MM.1S (cell line): ENCODE data around the gene NCS1.

Experiments used
- DNase-seq: peaks from one replicate; pipeline ENCODE4 v3.0.0-alpha.2; 2015
- H2AFZ ChIP-seq: fragments of 300-600 bp; sonication (generic); 2 replicates; pipeline ENCODE4 v1.6.0; 2016; ENCODE audit warnings: antibody characterized with exemption, low read length
- H3F3A ChIP-seq: fragments of 300-600 bp; sonication (generic); 2 replicates; pipeline ENCODE4 v1.6.1; 2016; ENCODE audit warnings: mild to moderate bottlenecking, antibody characterized with exemption, low read length, moderate library complexity, mixed read lengths; ENCODE audit not compliant: insufficient read depth
- H3K27ac ChIP-seq: fragments of 300-600 bp; sonication (generic); 2 replicates; pipeline ENCODE4 v1.5.1; 2016; ENCODE audit warnings: mild to moderate bottlenecking, low read length
- H3K27me3 ChIP-seq: fragments of 300-600 bp; sonication (generic); replicated peaks from 2 replicates; pipeline ENCODE4 v1.6.0; 2016; ENCODE audit warnings: low read length; ENCODE audit not compliant: insufficient read depth
- H3K36me3 ChIP-seq: fragments of 300-600 bp; sonication (generic); replicated peaks from 2 replicates; pipeline ENCODE4 v1.6.1; 2016; ENCODE audit warnings: mild to moderate bottlenecking, low read length, mixed read lengths; ENCODE audit not compliant: insufficient read depth
- H3K4me1 ChIP-seq: fragments of 300-600 bp; sonication (generic); 2 replicates; pipeline ENCODE4 v1.6.1; 2016; ENCODE audit warnings: low read length, mixed read lengths
- H3K4me2 ChIP-seq: fragments of 300-600 bp; sonication (generic); 2 replicates; pipeline ENCODE4 v1.6.0; 2016; ENCODE audit warnings: low read depth, low read length
- H3K4me3 ChIP-seq: fragments of 300-600 bp; sonication (generic); 2 replicates; pipeline ENCODE4 v1.5.1; 2016; ENCODE audit warnings: low read length, mixed read lengths
- H3K79me2 ChIP-seq: fragments of 300-600 bp; sonication (generic); 2 replicates; pipeline ENCODE4 v1.6.1; 2016; ENCODE audit warnings: mixed run types, low read length, mixed read lengths
- H3K9ac ChIP-seq: fragments of 300-600 bp; sonication (generic); 2 replicates; pipeline ENCODE4 v1.6.1; 2016; ENCODE audit warnings: low read length, mixed read lengths
- H3K9me2 ChIP-seq: fragments of 300-600 bp; sonication (generic); replicated peaks from 2 replicates; pipeline ENCODE4 v1.6.1; 2016; ENCODE audit warnings: mild to moderate bottlenecking, low read length, mixed read lengths; ENCODE audit not compliant: insufficient read depth
- H3K9me3 ChIP-seq: fragments of 300-600 bp; sonication (generic); replicated peaks from 2 replicates; pipeline ENCODE4 v1.6.1; 2016; ENCODE audit warnings: mild to moderate bottlenecking, low read length, mixed read lengths; ENCODE audit not compliant: insufficient read depth
- H4K20me1 ChIP-seq: fragments of 300-600 bp; sonication (generic); 2 replicates; pipeline ENCODE4 v1.6.1; 2016; ENCODE audit warnings: mild to moderate bottlenecking, low read length, moderate library complexity, mixed read lengths; ENCODE audit not compliant: insufficient read depth
- EZH2 ChIP-seq: fragments of 300-600 bp; sonication (generic); optimal IDR thresholded peaks from 2 replicates; pipeline ENCODE3; 2017; ENCODE audit warnings: low read depth, mild to moderate bottlenecking, antibody characterized with exemption, low read length, mixed read lengths
- EZH2phosphoT487 ChIP-seq: fragments of 300-600 bp; sonication (generic); IDR thresholded peaks from 2 replicates; pipeline ENCODE4 v1.6.1; 2018; ENCODE audit warnings: antibody characterized with exemption, low read length
- TF ChIP-seq, protein P1 (sequence below): fragments of 300-600 bp; sonication (generic); IDR thresholded peaks from 2 replicates; pipeline ENCODE4 v1.5.1; 2016; ENCODE audit warnings: antibody characterized with exemption, low read length, mixed read lengths

The NCS1 gene

DNA sequence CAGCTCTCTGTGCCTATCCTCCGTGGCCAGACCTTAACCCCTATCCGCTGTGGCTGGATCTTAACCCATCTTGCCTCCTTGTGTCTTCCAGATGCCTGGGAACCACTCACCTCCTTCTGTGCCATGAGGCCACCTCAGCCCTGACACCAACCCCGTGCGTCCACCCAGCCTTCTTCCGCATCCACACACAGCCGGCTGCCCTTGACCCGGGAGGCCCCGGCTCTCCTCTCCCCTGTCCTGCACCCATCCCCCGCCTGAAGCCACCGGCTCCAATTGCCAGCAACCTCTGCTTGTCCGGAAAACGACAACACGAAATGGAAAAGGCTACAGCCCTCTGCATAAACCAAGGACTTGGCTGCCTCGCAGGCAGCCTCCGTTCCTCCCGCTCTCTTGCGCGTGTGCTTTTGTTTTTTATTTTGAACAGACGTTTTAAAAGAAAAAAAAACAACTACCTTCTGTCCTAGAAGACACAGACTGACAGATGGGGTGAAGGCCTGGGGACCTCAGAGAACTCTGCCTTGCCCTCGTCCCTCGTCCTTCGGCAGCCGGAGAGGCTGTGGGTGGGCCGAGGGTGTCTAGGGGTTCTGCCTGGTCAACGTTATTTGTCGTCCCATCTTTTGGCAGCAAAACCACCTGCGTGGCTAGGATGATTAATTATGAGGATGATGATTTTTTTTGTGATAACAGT lies 60.8 kb downstream of the NCS1 start:
- Histone ChIP-seq H3K36me3 (no peaks in the 10 kb centered on the region), H3K9me2 (no peaks in the 10 kb centered on the region), H3K27ac (no peak overlapping the region), H3K9me3 (no peaks in the 10 kb centered on the region), H3K4me1 (no peaks in the 10 kb centered on the region), H2AFZ (no peak overlapping the region), H3K9ac (no peak overlapping the region), H3K79me2 (no peaks in the 10 kb centered on the region), H3K27me3 (peaks cover 68% of the 10 kb centered on the region), H4K20me1 (no peaks in the 10 kb centered on the region), H3K4me3 (no peak overlapping the region), H3F3A (no peaks in the 10 kb centered on the region), H3K4me2 (no peak overlapping the region)
- DNase-seq: no peak
- no peak for TF ChIP-seq EZH2phosphoT487
- no peak for TF ChIP-seq EZH2
- TF ChIP-seq, protein P1, sequence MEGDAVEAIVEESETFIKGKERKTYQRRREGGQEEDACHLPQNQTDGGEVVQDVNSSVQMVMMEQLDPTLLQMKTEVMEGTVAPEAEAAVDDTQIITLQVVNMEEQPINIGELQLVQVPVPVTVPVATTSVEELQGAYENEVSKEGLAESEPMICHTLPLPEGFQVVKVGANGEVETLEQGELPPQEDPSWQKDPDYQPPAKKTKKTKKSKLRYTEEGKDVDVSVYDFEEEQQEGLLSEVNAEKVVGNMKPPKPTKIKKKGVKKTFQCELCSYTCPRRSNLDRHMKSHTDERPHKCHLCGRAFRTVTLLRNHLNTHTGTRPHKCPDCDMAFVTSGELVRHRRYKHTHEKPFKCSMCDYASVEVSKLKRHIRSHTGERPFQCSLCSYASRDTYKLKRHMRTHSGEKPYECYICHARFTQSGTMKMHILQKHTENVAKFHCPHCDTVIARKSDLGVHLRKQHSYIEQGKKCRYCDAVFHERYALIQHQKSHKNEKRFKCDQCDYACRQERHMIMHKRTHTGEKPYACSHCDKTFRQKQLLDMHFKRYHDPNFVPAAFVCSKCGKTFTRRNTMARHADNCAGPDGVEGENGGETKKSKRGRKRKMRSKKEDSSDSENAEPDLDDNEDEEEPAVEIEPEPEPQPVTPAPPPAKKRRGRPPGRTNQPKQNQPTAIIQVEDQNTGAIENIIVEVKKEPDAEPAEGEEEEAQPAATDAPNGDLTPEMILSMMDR: no peak

- Histone ChIP-seq H3K27ac (no peak overlapping the region), H3K9ac (no peak overlapping the region), H3K4me2 (no peak overlapping the region), H3K9me3 (no peaks in the 10 kb centered on the region), H3K79me2 (no peaks in the 10 kb centered on the region), H3K9me2 (no peaks in the 10 kb centered on the region), H2AFZ (no peak overlapping the region), H3K4me1 (no peaks in the 10 kb centered on the region), H4K20me1 (no peaks in the 10 kb centered on the region), H3K36me3 (no peaks in the 10 kb centered on the region), H3K27me3 (peaks cover 68% of the 10 kb centered on the region), H3K4me3 (no peak overlapping the region), H3F3A (no peaks in the 10 kb centered on the region)
- TF ChIP-seq, protein P1: no peak
- TF ChIP-seq EZH2phosphoT487 (no peak), EZH2 (no peak)
- no peak for DNase-seq
These were observed 61.4 kb downstream of the NCS1 start for GRCh38 chr9:130233587-130233945.

GRCh38 chr9:130234340-130235260 lies 62.4 kb downstream of the NCS1 start:
- Histone ChIP-seq H3K4me1 (no peaks in the 10 kb centered on the region), H3K4me2 (no peak overlapping the region), H3K9me2 (no peaks in the 10 kb centered on the region), H3K79me2 (no peaks in the 10 kb centered on the region), H3K36me3 (no peaks in the 10 kb centered on the region), H3F3A (0 out of 2 replicates have a peak, but pooled peaks cover 2% of the 10 kb centered on the region), H3K4me3 (no peak overlapping the region), H3K9ac (no peak overlapping the region), H2AFZ (no peak overlapping the region), H4K20me1 (no peaks in the 10 kb centered on the region), H3K27me3 (peaks cover 63% of the 10 kb centered on the region), H3K9me3 (no peaks in the 10 kb centered on the region), H3K27ac (no peak overlapping the region)
- no peak for DNase-seq
- TF ChIP-seq EZH2phosphoT487: no peak
- TF ChIP-seq, protein P1: no peak
- TF ChIP-seq EZH2: no peak
